ENCODE data around the gene MROH9.

DNA sequence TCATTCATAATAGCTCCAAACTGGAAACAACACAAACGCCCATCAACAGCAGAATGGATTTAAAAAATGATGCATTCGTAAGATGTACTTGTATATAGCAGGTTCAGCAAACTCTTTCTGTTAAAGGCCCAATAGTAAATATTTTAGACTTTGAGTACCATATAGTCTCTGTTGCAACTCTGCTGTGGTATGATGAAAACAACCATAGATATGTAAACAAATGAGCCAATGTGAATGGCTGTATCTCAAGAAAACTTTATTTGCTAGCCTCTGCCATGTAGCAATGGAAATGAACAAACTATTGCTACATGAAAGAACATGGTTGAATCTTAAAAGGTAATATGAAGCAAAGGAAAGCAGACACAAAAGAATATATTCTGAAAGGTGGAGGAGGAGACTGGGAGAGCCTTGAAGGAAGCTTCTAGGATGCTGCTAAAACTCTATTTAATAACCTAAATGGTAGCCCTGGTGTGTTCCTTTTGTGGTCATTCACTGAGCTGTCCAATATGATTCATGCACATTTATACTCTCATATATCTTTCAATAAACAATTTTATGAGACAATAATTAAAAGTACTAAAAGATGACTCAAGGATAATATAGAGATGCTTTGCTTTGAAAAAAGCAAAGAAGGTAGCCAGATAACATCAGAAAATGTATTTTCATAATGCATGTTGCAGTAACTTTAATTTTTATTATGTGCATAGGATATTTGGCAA, 126.2 kb downstream of the MROH9 start:
- TF ChIP-seq, protein P1, sequence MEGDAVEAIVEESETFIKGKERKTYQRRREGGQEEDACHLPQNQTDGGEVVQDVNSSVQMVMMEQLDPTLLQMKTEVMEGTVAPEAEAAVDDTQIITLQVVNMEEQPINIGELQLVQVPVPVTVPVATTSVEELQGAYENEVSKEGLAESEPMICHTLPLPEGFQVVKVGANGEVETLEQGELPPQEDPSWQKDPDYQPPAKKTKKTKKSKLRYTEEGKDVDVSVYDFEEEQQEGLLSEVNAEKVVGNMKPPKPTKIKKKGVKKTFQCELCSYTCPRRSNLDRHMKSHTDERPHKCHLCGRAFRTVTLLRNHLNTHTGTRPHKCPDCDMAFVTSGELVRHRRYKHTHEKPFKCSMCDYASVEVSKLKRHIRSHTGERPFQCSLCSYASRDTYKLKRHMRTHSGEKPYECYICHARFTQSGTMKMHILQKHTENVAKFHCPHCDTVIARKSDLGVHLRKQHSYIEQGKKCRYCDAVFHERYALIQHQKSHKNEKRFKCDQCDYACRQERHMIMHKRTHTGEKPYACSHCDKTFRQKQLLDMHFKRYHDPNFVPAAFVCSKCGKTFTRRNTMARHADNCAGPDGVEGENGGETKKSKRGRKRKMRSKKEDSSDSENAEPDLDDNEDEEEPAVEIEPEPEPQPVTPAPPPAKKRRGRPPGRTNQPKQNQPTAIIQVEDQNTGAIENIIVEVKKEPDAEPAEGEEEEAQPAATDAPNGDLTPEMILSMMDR (IDR thresholded peaks at IDR 0.05; ENCODE audit: low read length), result no peak
- TF ChIP-seq EZH2 (optimal IDR thresholded peaks at IDR 0.05; ENCODE audit: low read depth, low read length), result no peak
- no peak for TF ChIP-seq EZH2phosphoT487 (IDR thresholded peaks at IDR 0.05; ENCODE audit: low read length)
